Measurements from ENCODE around the gene KIF5B. TPM values are rescaled to one million over a fixed set of nuclear protein-coding genes. Genes with fewer than 3 reads are reported as not detected.

KIF5B gene
- total RNA-seq, 2 donors from 2014 or later, result 48.5 to 95.1 TPM

DNA sequence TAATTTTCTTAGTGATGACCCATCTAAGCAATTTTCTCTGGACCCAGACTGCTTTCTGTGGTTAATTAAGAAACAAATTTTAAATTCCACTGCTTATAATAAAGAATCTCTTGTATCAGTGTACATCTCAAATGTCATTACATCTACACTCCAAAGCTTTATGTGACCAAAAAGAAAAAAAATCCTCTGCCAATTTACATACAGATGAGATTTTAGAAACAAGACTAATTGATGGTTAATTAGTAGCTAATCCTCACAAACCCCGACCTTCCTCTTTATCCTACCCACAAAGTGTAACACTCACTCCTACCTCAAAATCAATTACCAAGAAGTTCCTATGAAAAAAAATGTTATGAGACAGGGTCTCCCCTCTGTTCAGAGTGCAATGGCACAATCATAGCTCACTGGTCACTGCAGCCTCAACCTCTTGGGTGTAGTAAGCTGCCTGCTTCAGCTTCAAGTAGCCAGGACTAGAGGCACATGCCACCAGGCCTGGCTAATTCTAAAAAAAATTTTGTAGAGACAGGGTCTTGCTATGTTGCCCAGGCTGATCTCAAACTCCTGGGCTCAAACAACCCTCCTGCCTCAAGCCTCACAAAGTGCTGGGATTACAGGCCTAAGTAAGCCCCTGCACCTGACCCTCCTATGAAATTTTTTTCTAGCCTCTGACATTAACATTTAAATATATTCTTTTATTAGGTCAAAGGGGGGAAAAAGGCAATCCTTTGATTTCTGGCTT is 14.8 kb downstream of the KIF5B start:
- H3K36me3 Mint-ChIP-seq, result peaks cover 18 to 24% of the 10 kb centered on the region in 2 donors
- ATAC-seq, result no peak
- peak overlapping the region in 1 of 2 donors; percentile 0 for H3K27ac Mint-ChIP-seq

DNA sequence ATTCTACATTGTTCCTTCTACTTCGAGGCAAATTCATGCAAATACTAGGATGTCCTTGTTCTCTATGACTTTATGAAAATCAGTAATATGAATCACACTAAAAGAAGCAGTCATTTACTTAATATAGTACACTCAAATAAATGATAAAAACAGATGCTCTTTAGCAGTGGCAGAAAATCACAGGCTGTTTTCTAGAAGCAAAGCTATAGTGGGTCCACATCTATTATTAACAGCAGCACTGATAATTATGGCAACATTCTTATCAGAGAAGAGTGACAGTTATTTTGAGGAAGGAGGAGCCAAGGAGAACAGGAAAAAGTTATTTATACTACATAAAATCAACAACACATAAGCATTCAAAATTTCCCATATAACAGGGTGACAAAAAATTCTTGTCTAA is 16.5 kb downstream of the KIF5B start:
- Mint-ChIP-seq H3K9me3 (no peaks in the 10 kb centered on the region), H3K36me3 (peaks cover 7 to 11% of the 10 kb centered on the region in 2 donors), H3K27ac (peak overlapping the region in 1 of 2 donors; percentile 57)
- DNase-seq (ENCODE audit: low spot score in 2 of 2), result no peak
- no peak for ATAC-seq

More for the DNA sequence above, 14.8 kb downstream of the KIF5B start:
- no peak for DNase-seq (ENCODE audit: low spot score in 2 of 2)
- no peaks in the 10 kb centered on the region for H3K9me3 Mint-ChIP-seq

DNA sequence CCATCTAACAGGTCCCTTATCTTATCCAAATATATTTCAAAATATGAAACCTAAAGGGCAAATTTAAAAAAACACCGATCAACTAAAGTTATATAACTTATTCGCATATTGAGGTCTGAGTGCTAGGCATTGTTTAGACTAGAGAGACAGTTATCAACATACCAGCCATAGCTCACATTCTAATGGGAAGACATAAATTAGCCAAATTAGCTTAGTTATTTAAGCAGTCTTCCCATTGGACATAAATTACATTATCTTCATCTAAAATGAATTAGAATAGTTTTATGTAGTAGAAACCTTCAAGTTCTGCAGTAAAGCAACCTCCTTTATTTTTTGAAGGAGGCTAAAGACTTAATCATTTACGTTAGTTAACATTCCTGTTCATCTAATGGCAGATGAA is 17.4 kb downstream of the KIF5B start:
- Mint-ChIP-seq H3K27ac (no peak overlapping the region), H3K36me3 (peaks cover 0 to 1% of the 10 kb centered on the region in 2 donors), H3K9me3 (no peaks in the 10 kb centered on the region)
- ATAC-seq (no peak), DNase-seq (ENCODE audit: low spot score in 2 of 2) (no peak)

DNA sequence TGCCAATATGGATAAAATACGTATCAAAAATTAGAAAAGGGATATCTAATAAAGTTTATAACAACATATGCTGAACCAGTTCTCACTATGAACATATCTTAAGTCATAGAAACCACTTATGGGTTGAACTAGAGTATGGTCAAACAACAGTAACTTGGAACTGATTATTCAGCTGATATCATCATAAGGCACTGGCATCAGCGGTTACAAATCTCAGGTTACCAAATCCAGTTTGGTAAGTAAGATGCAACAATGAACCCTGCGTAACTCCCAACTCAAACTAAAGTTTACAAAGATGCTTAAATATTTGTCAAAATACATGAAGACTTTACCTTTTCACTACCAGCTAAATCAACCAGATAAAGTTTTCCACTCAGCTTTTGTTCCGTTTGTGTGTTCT is 19.3 kb downstream of the KIF5B start:
- no peaks in the 10 kb centered on the region for H3K9me3 Mint-ChIP-seq
- peaks cover 7 to 10% of the 10 kb centered on the region in 2 donors for H3K36me3 Mint-ChIP-seq
- H3K27ac Mint-ChIP-seq, result peak overlapping the region in 1 of 2 donors; percentile 67
- ATAC-seq, result no peak
- no peak for DNase-seq (ENCODE audit: low spot score in 2 of 2)

DNA sequence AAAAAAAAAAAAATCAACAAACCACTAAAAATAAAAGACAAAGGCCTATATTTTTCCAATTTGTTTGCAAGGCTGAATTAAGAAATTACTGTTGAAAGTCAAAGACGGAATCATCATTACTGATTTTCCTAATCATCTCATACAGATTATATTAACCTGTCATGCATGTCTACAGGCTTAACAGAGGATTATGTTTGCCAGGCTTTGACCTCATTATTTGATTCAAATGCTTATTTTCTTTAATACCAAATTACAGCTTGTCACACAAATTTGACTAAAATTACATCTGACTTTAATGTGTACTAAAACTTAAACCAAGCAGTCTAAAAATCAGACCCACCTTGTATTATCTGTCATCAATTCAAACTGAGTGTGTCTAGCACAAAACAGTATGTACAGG is 21.2 kb downstream of the KIF5B start:
- Mint-ChIP-seq H3K27ac (peak overlapping the region in 1 of 2 donors; percentile 18), H3K36me3 (peaks cover 15 to 16% of the 10 kb centered on the region in 2 donors), H3K9me3 (no peaks in the 10 kb centered on the region)
- DNase-seq (ENCODE audit: low spot score in 2 of 2) (no peak), ATAC-seq (no peak)

DNA sequence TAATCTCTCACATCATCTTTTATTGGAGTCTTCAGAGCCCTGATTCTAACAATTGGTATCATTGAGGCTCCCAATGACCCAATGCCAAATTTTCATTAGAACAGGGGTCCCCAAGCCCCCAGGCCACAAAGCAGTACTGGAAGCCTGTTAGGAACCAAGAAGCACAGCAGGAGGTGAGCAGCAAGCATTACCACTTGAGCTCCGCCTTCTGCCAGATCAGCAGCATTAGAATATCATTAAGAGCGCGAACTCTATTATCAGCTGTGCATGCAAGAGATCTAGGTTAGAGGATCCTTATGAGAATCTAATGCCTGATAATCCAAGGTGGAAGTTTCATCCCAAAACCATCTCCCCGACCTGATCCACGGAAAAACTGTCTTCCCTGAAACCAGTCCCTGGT is 23.1 kb downstream of the KIF5B start:
- Mint-ChIP-seq H3K36me3 (peaks cover 15 to 21% of the 10 kb centered on the region in 2 donors), H3K9me3 (no peaks in the 10 kb centered on the region), H3K27ac (no peak overlapping the region)
- DNase-seq (ENCODE audit: low spot score in 2 of 2), result no peak
- no peak for ATAC-seq

DNA sequence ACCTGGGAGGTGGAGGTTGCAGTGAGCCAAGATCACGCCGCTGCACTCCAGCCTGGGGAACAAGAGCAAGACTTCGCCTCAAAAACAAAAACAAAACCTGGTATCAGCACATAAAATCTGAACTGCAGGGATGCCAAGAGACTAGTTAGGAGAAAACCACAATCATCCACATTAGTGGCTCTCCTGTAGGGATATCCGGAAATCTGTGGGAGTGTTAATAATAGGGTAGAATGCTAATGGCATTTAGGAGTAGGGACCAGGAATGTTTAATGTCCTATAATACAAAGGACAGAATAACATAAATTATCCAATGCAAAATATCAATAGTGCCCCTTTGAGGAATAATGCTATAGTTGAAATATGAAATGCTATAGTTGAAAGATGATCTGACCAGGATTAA is 24.3 kb downstream of the KIF5B start:
- DNase-seq (ENCODE audit: low spot score in 2 of 2) (no peak), ATAC-seq (no peak)
- H3K36me3 Mint-ChIP-seq, result peaks cover 15 to 28% of the 10 kb centered on the region in 2 donors
- no peaks in the 10 kb centered on the region for H3K9me3 Mint-ChIP-seq
- H3K27ac Mint-ChIP-seq, result peak overlapping the region in 1 of 2 donors; percentile 41

DNA sequence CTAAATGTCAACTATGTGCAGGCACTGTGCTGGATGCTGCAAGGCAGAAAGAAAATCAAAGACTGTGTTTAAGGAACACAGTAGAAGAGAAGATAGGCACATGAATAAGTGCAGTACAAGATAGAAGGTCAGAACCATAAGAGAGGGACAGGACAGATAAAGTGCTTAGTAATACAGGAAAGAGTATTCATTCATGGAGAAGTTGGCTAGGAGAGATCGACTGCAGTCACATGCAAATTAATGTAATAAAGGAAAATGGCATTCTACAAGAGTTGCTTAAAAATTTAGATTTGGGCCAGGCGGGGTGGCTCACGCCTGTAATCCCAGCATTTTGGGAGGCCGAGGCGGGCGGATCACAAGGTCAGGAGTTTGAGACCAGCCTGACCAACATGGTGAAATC is 24.8 kb downstream of the KIF5B start:
- DNase-seq (ENCODE audit: low spot score in 2 of 2) (no peak), ATAC-seq (peak in 1 of 2 donors; percentile 37)
- peak overlapping the region in 1 of 2 donors; percentile 41 for H3K27ac Mint-ChIP-seq
- H3K9me3 Mint-ChIP-seq, result no peaks in the 10 kb centered on the region
- peaks cover 15 to 28% of the 10 kb centered on the region in 2 donors for H3K36me3 Mint-ChIP-seq

DNA sequence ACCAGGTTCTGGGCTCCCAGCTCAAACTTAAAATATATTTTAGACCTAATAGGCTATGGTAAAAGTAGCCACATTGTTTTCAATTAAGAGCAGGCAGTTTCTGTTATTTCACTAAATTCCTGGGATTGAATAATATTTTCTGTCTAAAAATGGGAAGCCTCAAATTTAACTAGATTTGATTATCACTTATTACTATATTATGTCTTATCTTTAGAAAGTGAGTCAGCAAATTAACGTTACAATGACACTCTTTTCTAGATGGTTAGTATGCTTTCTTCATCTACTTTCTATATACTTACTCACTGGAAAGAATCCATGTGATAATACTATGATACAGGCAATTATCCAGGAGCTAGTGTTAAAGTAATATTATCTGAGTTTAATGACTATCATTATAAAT is 27.5 kb downstream of the KIF5B start:
- Mint-ChIP-seq H3K27ac (peak overlapping the region in 1 of 2 donors; percentile 22), H3K36me3 (peaks cover 15 to 28% of the 10 kb centered on the region in 2 donors), H3K9me3 (no peaks in the 10 kb centered on the region)
- no peak for ATAC-seq
- no peak for DNase-seq (ENCODE audit: low spot score in 2 of 2)

DNA sequence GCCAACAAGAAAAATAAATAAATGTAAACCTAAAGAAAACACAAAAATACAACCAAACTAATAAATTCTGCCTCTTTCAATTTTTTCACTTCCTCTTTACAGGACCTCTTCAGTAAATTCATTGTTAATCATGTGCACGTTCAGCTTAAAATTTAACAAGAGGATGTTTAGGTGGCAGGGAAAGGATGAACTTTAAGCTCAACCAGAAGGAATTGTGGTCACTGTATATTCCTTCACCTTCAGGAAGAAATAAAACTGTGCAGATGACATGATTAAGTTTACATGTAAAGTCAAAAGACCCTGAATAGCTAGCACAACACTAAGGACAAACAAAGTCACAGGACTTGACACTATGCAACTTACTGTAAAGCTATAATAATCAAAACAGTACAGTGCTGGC is 33.0 kb downstream of the KIF5B start:
- peak overlapping the region in 1 of 2 donors; percentile 7 for H3K27ac Mint-ChIP-seq
- ATAC-seq (no peak), DNase-seq (ENCODE audit: low spot score in 2 of 2) (no peak)
- no peaks in the 10 kb centered on the region for H3K9me3 Mint-ChIP-seq
- H3K36me3 Mint-ChIP-seq, result peaks cover 15 to 22% of the 10 kb centered on the region in 2 donors

DNA sequence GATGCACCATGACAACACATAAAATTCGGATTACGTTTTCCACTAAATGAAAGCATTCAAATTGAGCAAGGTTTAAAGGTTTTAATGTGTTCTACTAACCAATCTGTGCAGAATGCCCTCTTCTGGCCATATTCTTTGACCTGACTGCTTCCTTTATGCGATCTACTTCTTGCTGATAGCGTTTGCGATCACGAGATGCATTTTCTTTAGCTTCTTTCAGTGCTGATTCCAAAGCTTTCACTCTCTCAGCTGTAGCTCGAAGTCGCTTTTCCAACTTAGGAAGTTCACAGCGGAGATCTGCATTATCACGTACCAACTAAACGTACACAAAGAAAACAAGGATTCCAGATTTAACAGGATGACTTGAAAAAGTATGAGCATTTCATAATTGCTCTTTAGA is 39.2 kb downstream of the KIF5B start:
- ATAC-seq (no peak), DNase-seq (ENCODE audit: low spot score in 2 of 2) (no peak)
- peaks cover 16 to 31% of the 10 kb centered on the region in 2 donors for H3K36me3 Mint-ChIP-seq
- H3K9me3 Mint-ChIP-seq, result no peaks in the 10 kb centered on the region
- no peak overlapping the region for H3K27ac Mint-ChIP-seq

DNA sequence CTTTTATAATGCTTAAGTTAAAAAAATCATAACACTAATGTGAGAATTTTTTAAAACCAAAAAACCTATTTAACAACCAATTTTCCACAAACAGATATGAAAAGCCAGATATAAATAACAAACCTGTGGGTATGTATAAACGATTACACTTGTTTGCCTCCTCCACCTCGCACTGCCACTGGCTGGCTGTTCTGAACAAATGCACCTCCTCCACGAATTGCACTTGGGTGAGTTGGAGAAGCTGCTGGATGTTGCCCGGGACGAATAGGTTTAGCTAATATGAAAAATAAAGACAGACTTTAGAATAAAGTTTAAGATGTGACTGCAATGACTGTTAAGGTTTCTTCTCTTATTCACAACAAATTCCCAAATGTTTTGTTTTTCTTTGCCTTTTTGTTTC is 40.8 kb downstream of the KIF5B start:
- peak overlapping the region in 1 of 2 donors; percentile 44 for H3K27ac Mint-ChIP-seq
- H3K9me3 Mint-ChIP-seq, result no peaks in the 10 kb centered on the region
- peaks cover 12 to 24% of the 10 kb centered on the region in 2 donors for H3K36me3 Mint-ChIP-seq
- ATAC-seq, result no peak
- DNase-seq (ENCODE audit: low spot score in 2 of 2), result no peak

DNA sequence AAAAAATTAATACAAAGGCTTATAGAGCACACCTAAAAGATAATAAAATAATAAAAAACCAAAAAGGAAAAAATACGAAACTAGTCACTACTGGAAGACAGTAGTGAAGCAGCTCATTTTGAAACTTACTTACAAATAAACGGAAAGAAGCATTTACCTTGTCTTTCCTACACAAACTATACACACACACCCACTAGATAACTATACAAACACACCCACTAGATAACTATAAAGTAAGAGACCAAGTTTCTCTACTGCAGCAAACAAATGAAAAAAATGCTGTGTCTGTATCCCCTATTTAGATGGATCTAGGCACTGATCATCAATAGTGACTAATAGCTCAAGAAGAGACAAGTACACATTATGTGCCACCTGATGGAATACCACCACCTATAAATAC is 49.2 kb downstream of the KIF5B start:
- DNase-seq (ENCODE audit: low spot score in 2 of 2), result no peak
- H3K27ac Mint-ChIP-seq, result no peak overlapping the region
- no peak for ATAC-seq
- no peaks in the 10 kb centered on the region for H3K9me3 Mint-ChIP-seq
- H3K36me3 Mint-ChIP-seq, result no peaks in the 10 kb centered on the region

DNA sequence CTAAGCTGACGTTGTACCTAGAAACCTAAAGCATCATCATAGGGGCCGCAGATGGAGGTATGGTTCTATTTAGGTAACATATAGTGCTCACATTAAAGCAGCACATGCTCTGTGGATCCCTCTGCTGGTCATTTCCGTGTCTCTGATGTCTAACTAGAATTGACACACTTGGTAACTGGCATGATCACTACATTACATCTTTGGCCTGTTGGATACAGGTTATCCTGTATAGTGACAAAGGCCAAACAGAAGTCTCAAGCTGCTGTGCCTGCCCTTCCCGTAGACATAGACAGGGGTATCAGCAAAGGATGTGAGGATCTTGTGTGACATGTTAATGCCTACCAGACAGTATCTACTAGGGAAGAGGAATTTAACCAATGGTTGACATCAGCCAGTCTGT is 51.2 kb downstream of the KIF5B start:
- ATAC-seq (peak; percentile 56 to 61), DNase-seq (ENCODE audit: low spot score in 2 of 2) (peak in 1 of 2 donors; percentile 23)
- no peaks in the 10 kb centered on the region for H3K9me3 Mint-ChIP-seq
- peak overlapping the region in 1 of 2 donors; percentile 48 for H3K27ac Mint-ChIP-seq
- H3K36me3 Mint-ChIP-seq, result no peaks in the 10 kb centered on the region

DNA sequence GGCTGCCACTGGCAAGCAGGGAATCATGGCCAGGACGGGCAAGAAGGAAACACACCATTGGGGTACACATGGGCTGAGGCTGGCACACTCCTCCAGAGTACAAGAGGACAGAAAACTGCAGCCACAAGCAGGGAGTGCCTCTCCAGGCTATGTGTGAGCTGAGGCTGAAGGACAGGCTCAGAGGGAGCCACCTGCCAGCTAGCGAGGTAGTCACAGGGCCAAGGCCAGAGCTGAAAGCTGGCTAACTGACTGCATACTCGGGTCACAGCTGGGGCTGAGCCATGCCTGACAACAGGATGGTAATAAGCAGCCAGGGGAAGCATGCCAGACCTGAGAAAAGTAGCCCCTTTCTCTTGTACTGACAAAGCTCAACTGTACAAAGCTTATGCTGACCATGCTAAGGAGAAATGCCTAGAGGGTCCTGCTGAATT is 52.0 kb downstream of the KIF5B start:
- H3K9me3 Mint-ChIP-seq, result no peaks in the 10 kb centered on the region
- peak overlapping the region; percentile 20 to 75 for H3K27ac Mint-ChIP-seq
- peak; percentile 17 to 34 for ATAC-seq

DNA sequence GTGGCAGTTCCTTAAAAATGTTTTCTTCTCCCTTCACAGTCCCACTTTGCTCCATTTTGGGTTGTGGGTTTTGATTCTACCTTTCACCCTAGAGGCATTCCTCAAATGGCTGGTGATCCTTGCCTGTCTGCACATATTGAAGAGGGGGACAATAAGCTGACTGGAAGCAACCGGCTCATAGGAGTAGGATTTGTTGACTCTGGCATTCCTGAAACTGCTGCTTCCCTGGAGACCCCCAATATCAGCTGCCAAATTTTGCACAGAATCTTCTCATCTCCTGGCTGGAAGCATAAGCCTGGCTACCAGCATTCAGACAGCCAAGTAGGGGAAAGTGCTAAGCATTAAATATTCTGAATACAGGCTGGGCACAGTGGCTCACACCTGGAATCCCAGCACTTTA is 53.7 kb downstream of the KIF5B start:
- H3K9me3 Mint-ChIP-seq, result no peaks in the 10 kb centered on the region
- peak overlapping the region in 1 of 2 donors; percentile 15 for H3K27ac Mint-ChIP-seq
- ATAC-seq, result no peak
- H3K36me3 Mint-ChIP-seq, result no peaks in the 10 kb centered on the region
- no peak for DNase-seq (ENCODE audit: low spot score in 2 of 2)

More for the DNA sequence above, 52.0 kb downstream of the KIF5B start:
- DNase-seq (ENCODE audit: low spot score in 2 of 2), result no peak
- no peaks in the 10 kb centered on the region for H3K36me3 Mint-ChIP-seq

DNA sequence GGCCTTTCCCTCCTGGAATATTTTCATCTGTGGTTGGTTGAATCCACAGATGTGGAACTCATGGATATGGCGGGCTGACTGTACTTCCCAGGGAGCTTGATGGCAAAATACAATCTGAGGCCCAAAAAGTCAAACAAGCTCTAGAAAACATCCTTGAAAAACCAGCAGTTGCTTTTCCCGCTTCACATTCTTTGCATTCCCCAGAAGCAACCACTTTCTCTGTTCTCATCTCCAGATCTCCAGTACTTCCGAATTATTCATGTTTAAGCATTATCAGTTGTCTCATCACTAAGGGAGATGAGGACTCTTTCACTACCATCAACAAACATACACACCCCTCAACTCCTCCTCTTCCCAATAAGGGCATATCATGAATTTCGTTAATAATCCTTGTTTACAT is 55.3 kb downstream of the KIF5B start:
- no peaks in the 10 kb centered on the region for H3K9me3 Mint-ChIP-seq
- ATAC-seq (no peak), DNase-seq (ENCODE audit: low spot score in 2 of 2) (no peak)
- no peak overlapping the region for H3K27ac Mint-ChIP-seq
- no peaks in the 10 kb centered on the region for H3K36me3 Mint-ChIP-seq

DNA sequence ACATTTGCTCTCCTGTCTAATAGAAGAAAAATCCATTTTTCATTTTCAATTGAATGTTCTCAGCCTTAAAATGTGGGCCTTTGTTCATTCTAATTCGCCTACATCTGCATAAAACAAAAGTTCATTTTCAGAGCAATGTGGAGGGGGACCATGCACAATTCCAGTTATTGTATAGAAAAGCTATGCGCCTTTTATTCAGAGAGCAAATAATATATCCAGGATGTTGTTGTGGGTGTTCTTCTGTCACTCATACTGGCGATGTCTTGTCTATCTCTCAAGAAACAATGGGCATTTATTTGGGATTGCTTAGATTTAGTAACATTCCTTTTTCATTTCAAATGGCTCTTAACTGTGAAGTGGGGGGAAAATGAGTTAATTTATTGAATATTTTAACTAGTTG is 56.4 kb downstream of the KIF5B start:
- H3K27ac Mint-ChIP-seq, result peak overlapping the region in 1 of 2 donors; percentile 19
- no peaks in the 10 kb centered on the region for H3K36me3 Mint-ChIP-seq
- ATAC-seq, result no peak
- H3K9me3 Mint-ChIP-seq, result no peaks in the 10 kb centered on the region
- no peak for DNase-seq (ENCODE audit: low spot score in 2 of 2)

All from activated naive CD4-positive, alpha-beta T cell treated with anti-CD3 and anti-CD28 coated beads, Interleukin-2, amount 50 U/mL, for 72 hours (primary cell).